Amniotic epithelial cell (primary cell): Measurements from ENCODE around the gene C9orf43.
"Not testable (repeated sequence)": the region's sequence is repeated elsewhere in the genome, so short reads cannot be mapped to it uniquely, and the experiment has no call there.

Experiments used
- DNase-seq: peaks from one replicate; pipeline ENCODE4 v3.0.0-alpha.2; 2010; ENCODE audit warnings: low read depth

Gene C9orf43

GRCh38 chr9:113417370-113417769, 6.8 kb downstream of the C9orf43 start:
- DNase-seq: no peak

- DNase-seq: no peak
These were observed 11.2 kb downstream of the C9orf43 start for GRCh38 chr9:113421726-113422125.

DNA sequence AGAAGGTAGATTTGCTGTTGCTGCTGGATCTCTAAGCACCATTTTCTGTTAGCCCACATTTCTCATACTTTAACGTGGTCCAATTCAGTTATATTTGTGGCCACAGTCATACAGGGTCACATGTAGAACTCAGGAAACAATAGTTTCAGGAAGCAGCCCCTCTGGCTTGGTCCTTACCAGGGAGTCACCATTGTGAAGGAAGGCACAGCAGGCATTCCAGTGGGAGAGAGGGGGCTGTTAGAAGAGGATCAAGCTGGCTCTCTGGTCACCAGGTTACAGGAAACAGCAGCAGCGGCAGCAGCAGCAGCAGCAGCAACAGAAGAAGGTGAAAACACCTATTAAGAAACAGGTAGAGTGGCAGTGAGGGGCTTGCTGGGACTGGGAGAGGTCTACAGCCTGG, 14.5 kb downstream of the C9orf43 start:
- no peak for DNase-seq

DNA sequence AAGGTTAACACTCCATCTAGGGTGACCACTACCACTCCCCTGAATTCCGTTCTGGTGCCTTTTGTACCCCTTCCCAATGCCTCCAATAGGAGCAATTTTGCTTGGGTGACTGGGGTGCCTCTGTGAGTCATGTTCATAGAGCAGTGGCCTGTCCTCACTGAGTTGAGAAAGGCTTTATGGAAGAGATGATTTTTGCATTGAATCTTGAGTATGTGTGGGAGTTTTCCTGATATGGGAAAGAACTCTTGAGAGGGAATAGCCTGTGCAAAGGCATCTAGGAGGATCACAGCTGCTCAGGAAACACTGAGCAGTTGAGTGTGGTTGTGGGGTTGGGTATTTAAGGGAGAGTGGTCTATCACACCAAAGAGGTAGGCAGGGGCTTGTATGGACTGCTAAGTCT, 16.2 kb downstream of the C9orf43 start:
- peak; percentile 39 for DNase-seq

DNA sequence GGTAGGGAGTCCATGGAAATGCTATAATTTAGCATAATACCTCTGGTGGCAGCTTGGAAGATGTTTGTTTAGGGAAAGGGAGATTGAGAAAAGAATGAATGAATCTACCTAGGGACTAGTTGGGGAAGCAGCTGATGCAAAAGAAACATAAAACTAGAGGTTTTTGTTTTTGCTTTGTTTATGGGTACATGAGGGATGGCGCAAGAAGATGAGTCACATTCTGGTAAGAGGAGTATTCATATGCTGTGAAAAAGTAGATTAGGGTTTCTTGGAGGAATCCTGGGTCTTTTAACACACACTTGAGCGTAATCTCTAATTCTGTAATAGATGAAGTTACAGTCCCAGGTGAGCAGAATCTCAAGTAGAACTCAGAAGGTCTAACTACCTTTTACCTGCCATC, 17.1 kb downstream of the C9orf43 start:
- DNase-seq: peak; percentile 82

DNA sequence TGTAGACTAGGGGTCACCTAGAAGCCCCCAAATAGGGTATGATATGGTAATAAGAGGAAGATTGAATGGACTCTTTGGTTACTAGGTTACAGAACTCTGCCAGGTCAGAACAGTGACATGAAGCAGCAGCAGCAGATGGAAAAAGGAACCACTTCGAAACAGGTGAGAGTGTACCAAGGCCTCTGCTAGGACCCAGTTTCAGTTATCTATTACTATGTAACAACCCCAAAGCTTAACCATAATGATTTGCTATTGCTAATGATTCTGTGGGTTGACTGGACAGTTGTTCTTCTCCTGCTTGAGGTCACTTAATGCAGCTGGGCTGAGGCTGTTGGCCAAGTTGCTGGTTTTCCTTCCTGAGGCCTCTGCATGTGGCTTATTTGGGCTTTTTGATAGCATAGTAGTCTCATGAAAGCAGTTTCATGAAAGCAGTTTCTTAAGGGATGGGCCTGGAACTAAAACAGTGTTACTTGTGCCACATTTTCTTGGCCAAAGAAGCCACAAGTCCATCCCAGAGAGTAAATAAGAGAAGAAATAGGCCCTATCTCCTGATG, 17.6 kb downstream of the C9orf43 start:
- no peak for DNase-seq

- DNase-seq: no peak
These were observed 20.6 kb downstream of the C9orf43 start for GRCh38 chr9:113431191-113431590.

GRCh38 chr9:113436728-113437515, 26.4 kb downstream of the C9orf43 start:
- peak; percentile 4 for DNase-seq

DNA sequence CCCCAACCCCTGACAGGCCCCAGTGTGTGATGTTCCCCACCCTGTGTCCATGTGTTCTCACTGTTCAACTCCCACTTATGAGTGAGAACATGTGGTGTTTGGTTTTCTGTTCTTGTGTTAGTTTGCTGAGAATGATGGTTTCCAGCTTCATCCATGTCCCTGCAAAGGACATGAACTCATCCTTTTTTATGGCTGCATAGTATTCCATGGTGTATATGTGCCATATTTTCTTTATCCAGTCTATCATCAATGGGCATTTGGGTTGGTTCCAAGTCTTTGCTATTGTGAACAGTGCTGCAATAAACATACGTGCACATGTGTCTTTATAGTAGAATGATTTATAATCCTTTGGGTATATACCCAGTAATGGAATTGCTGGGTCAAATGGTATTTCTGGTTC, 27.2 kb downstream of the C9orf43 start:
- not testable (repeated sequence) for DNase-seq

DNA sequence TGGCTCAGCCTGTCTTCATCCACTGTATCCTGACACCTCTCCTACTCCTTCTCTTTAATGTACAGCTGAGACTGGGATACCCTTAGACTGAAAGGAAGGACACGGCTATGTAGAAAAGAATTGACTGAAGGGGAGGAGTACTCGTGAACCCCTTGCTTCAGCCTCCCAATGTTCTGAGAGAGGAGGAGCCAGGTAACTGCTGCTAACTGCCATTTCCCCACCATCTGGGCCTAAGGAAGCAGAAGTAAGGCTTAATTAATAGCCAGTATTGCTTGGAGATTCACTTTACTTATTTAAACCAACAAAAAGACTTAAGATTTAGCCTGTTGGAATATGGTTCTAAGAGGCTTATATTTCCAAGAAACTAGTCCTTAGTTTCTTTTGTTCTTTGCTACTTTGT, 34.2 kb downstream of the C9orf43 start:
- DNase-seq: no peak

DNA sequence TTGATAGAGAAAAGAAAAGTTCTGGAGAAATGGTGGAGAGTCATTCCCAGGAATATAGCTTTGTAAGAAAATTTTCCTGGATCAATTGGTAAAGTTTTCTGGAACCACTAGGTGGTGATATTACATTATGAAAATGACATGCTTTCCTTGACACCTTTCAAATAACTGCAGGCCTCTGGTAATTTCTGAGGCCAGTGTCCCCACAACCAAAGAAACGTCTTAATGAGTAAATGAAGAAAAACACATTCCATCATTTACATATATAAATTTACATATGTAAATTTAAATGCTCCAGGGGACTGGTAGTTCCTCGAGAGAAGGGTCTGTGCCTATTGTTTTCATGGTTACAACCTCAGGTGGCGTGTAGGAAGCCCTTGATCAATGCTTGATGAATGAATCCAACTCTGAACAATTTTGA, 35.8 kb downstream of the C9orf43 start:
- DNase-seq: peak; percentile 52

GRCh38 chr9:113449376-113449775, 38.8 kb downstream of the C9orf43 start:
- DNase-seq: no peak

GRCh38 chr9:113452113-113452605, 41.6 kb downstream of the C9orf43 start:
- no peak for DNase-seq

DNA sequence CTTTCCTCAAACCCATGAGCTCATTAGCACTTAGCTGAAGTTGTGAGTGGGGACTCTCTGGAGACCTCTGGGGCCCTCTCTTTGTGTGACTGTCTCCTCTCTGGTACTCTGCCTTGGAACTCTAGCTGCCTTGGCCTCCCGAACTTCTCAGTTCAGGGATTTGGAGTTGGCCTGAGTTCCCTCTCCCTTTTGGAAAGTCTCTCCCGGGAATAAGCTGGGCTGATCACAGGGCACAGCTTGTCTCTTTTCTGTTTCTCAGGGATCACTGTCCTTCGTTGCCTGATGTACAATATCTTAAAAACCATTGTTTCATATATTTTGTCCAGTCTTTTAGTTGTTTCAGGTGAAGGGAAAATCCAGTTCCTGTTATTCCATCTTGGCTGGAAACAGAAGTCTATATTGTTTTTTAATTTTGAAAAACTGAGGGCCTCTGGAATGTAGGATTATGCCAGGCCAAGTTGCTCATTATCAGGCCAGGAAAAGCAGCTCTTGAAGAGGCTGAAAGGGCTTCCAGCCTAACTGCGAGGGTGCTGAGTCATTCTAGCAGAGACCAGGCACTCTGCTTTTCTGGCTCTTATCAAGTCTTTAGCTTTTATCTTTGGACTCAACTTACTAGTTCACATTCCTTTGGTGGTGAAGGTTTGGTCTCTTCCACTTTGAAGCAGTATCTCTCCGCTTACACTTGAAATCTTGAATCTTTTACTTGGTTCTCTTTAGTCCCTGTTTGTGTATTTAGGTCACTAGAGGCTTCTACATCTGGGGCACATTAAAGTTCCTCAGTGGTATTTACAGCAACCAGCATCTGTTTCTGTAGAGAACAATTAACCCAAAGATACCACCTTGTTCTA, 44.6 kb downstream of the C9orf43 start:
- DNase-seq: peak; percentile 98

DNA sequence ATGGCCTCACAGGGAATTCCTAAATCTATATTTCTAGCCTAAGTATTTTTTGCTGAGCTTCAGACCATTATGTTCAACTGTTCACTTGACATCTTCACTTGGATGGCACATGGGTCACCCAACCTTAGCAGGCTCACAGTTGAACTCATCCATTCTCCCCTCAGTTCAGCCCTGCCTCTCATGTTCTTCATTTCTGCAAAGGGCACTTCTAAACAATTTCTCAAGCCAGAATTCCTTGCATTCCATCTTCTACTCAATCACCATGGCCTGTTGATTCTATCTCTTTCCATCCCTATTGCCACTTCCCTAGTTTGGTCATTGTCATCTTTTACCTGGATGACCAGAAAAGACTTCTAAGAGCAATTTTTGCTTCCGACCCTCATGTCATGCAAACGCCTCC, 45.7 kb downstream of the C9orf43 start:
- DNase-seq: peak; percentile 55

- no peak for DNase-seq
These were observed 50.7 kb downstream of the C9orf43 start for GRCh38 chr9:113461285-113461684.

GRCh38 chr9:113461943-113462342, 51.4 kb downstream of the C9orf43 start:
- no peak for DNase-seq

- no peak for DNase-seq
These were observed 52.3 kb downstream of the C9orf43 start for GRCh38 chr9:113462781-113463286.

GRCh38 chr9:113463418-113464285, 53.1 kb downstream of the C9orf43 start, which contains the start of gene RGS3:
Gene RGS3 (plus strand): TSS chr9:113463727. CDS start chr9:113463803, 76 bp downstream.
- DNase-seq: no peak

GRCh38 chr9:113464286-113464660, 53.7 kb downstream of the C9orf43 start:
- DNase-seq: no peak

DNA sequence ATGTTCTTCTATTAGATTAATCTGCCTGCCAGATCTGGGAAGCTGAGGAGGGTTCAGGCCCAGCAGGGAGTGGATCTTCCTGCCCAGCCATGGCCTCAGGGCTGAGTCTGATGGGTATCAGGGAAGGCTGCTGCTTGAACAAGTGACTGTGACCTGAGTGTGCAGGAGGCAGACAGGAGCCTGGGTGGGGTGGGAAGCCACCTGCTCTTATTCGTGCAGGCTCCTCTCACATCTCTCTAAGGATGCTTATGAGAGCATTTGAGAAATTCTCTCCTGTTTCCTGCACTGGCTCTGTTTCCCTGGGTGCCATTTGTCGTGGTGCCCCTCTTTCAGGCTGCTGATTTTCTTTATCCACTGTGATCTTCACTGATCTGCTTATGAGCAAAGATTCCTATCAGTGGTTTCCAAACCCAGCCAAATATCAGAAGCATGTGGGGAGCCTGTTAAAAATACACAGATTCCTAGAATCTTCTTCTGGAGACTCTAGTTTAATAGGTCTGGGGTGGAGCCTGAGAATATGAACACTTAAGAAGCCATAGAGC, 55.1 kb downstream of the C9orf43 start:
- DNase-seq: no peak
